ENCODE data around the gene BOC. TPM values are rescaled to one million over a fixed set of nuclear protein-coding genes. Genes with fewer than 3 reads are reported as not detected.

BOC gene
- total RNA-seq, 1 experiment from 2014 or later = 3.5 TPM

DNA sequence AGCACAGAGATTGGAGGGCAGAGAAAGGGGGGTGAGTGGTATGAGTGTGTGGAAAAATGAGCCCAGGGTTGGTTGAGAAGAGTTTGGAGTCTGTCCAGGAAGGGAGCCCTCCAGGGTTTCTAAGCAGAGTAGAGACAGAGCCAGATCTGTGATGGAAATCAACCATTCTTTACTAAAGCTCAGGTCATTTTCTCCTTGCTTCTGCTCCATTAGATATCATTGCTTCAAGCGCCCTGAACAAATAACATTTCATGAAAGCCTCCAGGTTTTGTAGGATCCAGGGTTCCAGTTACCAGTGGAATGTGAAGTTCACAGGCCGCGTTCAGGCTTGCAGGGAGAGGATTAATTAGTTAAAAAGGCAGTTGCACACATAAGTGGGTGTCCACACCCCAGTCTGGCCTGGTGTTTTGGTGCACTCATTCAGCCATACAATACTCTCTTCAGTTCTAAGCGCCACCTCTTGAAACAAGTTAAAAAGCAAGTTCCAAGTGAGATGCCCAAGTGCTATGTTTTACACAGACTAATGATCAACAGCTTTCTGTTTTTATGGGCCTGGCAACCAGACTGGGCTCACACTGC is 16.4 kb upstream of the BOC start:
- no peak for DNase-seq
- Histone ChIP-seq H2AK5ac (ENCODE audit: insufficient read length, low read length) (no peak overlapping the region), H3T11ph (ENCODE audit: low read length) (no peak overlapping the region), H3K9ac (ENCODE audit: extremely low read depth, insufficient read length, low read length) (no peak overlapping the region), H4K8ac (replicated peaks; ENCODE audit: insufficient read length, low read depth, low read length) (no peak overlapping the region), H3K23me2 (ENCODE audit: insufficient read length, low read depth, low read length, poor library complexity, severe bottlenecking) (no peaks in the 10 kb centered on the region), H3K18ac (ENCODE audit: insufficient read length, low read depth, low read length) (no peak overlapping the region), H2AFZ (ENCODE audit: low read length) (no peak overlapping the region), H2BK20ac (ENCODE audit: low read depth, low read length, poor library complexity, severe bottlenecking) (no peak overlapping the region), H3K56ac (ENCODE audit: insufficient read length, low read depth, low read length) (no peak overlapping the region), H3K79me1 (ENCODE audit: insufficient read depth, low read depth, low read length, poor library complexity, severe bottlenecking) (no peaks in the 10 kb centered on the region), H3K4me2 (ENCODE audit: insufficient read depth, insufficient read length, low read length) (no peak overlapping the region), H4K5ac (ENCODE audit: insufficient read length, low read depth, low read length) (no peak overlapping the region), H3K79me2 (ENCODE audit: insufficient read depth, low read length) (no peaks in the 10 kb centered on the region), H3K4me1 (ENCODE audit: insufficient read depth, low read length) (no peaks in the 10 kb centered on the region; the same call in 1 of the 2 replicates), H2BK5ac (ENCODE audit: insufficient read length, low read length) (no peak overlapping the region), H3K14ac (ENCODE audit: insufficient read depth, low read length) (no peak overlapping the region), H2BK15ac (ENCODE audit: low read depth, low read length) (no peak overlapping the region), H4K91ac (ENCODE audit: insufficient read length, low read depth, low read length) (no peak overlapping the region), H3K27ac (ENCODE audit: insufficient read length, low read depth, low read length) (no peak overlapping the region), H3K9me3 (ENCODE audit: control insufficient read depth, low read depth, low read length) (no peaks in the 10 kb centered on the region), H2BK12ac (ENCODE audit: insufficient read length, low read depth, low read length) (no peak overlapping the region), H3K4ac (ENCODE audit: low read depth, low read length) (no peak overlapping the region), H2BK120ac (ENCODE audit: low read depth, low read length, poor library complexity, severe bottlenecking) (no peak overlapping the region), H4K20me1 (ENCODE audit: control insufficient read depth, insufficient read depth, insufficient read length) (no peaks in the 10 kb centered on the region), H3K27me3 (ENCODE audit: insufficient read depth, low read length) (no peaks in the 10 kb centered on the region), H3K23ac (ENCODE audit: insufficient read length, low read depth, low read length) (no peak overlapping the region)
- peaks cover 0 to 10% of the 10 kb centered on the region in 2 experiments; a peak in 3 of 5 replicates for H3K9me3 Mint-ChIP-seq
- H3K36me3 Mint-ChIP-seq (ENCODE audit: insufficient read depth in 1 of 3, low read depth in 3 of 3) = peaks cover 0 to 8% (median 0%) of the 10 kb centered on the region in 3 experiments; a peak in 3 of 7 replicates
- H3K4me3 Mint-ChIP-seq = no peak overlapping the region
- H3K4me1 Mint-ChIP-seq = peaks cover 28 to 30% of the 10 kb centered on the region in 2 experiments
- H3K27ac Mint-ChIP-seq = no peak overlapping the region
- no CpG with 5 or more reads among the region's 4 CpGs for WGBS (ENCODE audit: extremely low coverage, insufficient read length, low lambda C conversion rate)
- TF ChIP-seq, protein P1, sequence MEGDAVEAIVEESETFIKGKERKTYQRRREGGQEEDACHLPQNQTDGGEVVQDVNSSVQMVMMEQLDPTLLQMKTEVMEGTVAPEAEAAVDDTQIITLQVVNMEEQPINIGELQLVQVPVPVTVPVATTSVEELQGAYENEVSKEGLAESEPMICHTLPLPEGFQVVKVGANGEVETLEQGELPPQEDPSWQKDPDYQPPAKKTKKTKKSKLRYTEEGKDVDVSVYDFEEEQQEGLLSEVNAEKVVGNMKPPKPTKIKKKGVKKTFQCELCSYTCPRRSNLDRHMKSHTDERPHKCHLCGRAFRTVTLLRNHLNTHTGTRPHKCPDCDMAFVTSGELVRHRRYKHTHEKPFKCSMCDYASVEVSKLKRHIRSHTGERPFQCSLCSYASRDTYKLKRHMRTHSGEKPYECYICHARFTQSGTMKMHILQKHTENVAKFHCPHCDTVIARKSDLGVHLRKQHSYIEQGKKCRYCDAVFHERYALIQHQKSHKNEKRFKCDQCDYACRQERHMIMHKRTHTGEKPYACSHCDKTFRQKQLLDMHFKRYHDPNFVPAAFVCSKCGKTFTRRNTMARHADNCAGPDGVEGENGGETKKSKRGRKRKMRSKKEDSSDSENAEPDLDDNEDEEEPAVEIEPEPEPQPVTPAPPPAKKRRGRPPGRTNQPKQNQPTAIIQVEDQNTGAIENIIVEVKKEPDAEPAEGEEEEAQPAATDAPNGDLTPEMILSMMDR (conservative IDR thresholded peaks at IDR 0.05) = no peak
- no peaks in the 10 kb centered on the region for H3K27me3 Mint-ChIP-seq (ENCODE audit: low read depth)
